Stimulated activated CD8-positive, alpha-beta memory T cell treated with anti-CD3 and anti-CD28 coated beads, Interleukin-2, amount 100 ng/mL, for 48 hours (primary cell): ENCODE results near the gene PGGHG.
"Not testable (repeated sequence)": the region's sequence is repeated elsewhere in the genome, so short reads cannot be mapped to it uniquely, and the experiment has no call there.

Experiments used
- DNase-seq, 2 donors: peaks; one replicate each; pipeline ENCODE4 v3.0.0-alpha.2; 2020; ENCODE audit warnings: low read depth in 2 of 2

PGGHG gene

GRCh38 chr11:297586-298405 lies 8.9 kb downstream of the PGGHG start:
- no peak for DNase-seq

GRCh38 chr11:298406-299065 lies 9.6 kb downstream of the PGGHG start:
- DNase-seq: no peak

GRCh38 chr11:299081-299891 lies 10.4 kb downstream of the PGGHG start, which contains the start of gene IFITM5:
Gene IFITM5 (minus strand): TSS chr11:299526. CDS start chr11:299490, 36 bp downstream.
- DNase-seq: no peak

- no peak for DNase-seq
These were observed 11.2 kb downstream of the PGGHG start for GRCh38 chr11:299951-300735.

- DNase-seq: no peak
These were observed 14.4 kb downstream of the PGGHG start for GRCh38 chr11:303363-303762.

GRCh38 chr11:304061-304506 lies 15.2 kb downstream of the PGGHG start:
- DNase-seq: no peak

- no peak for DNase-seq
These were observed 16.3 kb downstream of the PGGHG start for GRCh38 chr11:304915-305843.

- DNase-seq: no peak
These were observed 16.9 kb downstream of the PGGHG start for GRCh38 chr11:305844-306211.

- no peak for DNase-seq
These were observed 17.9 kb downstream of the PGGHG start for GRCh38 chr11:306645-307371.

GRCh38 chr11:307766-308708 lies 19.1 kb downstream of the PGGHG start, which contains the start of gene IFITM2:
Gene IFITM2 (plus strand): TSS chr11:307816. CDS start chr11:308193, 377 bp downstream.
- not testable (repeated sequence) for DNase-seq

- DNase-seq: not testable (repeated sequence)
These were observed 20.1 kb downstream of the PGGHG start for GRCh38 chr11:308740-309665.

GRCh38 chr11:309979-310572 lies 21.1 kb downstream of the PGGHG start:
- DNase-seq: not testable (repeated sequence)

GRCh38 chr11:311013-311748 lies 22.3 kb downstream of the PGGHG start:
- not testable (repeated sequence) for DNase-seq

GRCh38 chr11:312092-312816 lies 23.3 kb downstream of the PGGHG start:
- no peak for DNase-seq

GRCh38 chr11:313304-313786 lies 24.4 kb downstream of the PGGHG start:
- DNase-seq: no peak
